A549 (cell line): ENCODE measurements around the gene METTL3. TPM values are rescaled to one million over a fixed set of nuclear protein-coding genes. Genes with fewer than 3 reads are reported as not detected.

Experiments used
- ATAC-seq, 2 experiments: fragments of 200-7000 bp in 1 of 2; fragments of >200 bp in 1 of 2; cut with Nextera tagmentation in 1 of 2; cut with Tn5 transposase in 1 of 2; 3 replicates each; pipeline versions ENCODE4 v1.8.0 to v1.9.1; 2018 to 2020; ENCODE audit warnings: mild to moderate bottlenecking in 1 of 2, moderate library complexity in 1 of 2
- CTCF ChIA-PET: fragments of 300-600 bp; sonication (Branson Sonifier 250); formaldehyde crosslinking; extraction: SDS; loops from one replicate; lab custom pipeline; 2021; ENCODE audit warnings: antibody characterized with exemption, inconsistent platforms; lab: Yijun Ruan, JAX
- POLR2A ChIA-PET: fragments of 350-600 bp; formaldehyde crosslinking; extraction: SDS; loops from one replicate; lab custom pipeline; 2021; ENCODE audit warnings: antibody characterized with exemption, inconsistent platforms; lab: Yijun Ruan, JAX
- DNase-seq, 2 experiments: peaks; one replicate each; pipeline versions ENCODE4 v3.0.0 to v3.0.0-alpha.2; 2011 to 2016; ENCODE audit warnings: low read depth in 1 of 2, low spot score in 1 of 2
- FAIRE-seq: peaks from 2 replicates; lab custom pipeline; 2011; peaks lifted over from hg19 to GRCh38; lab: Jason Lieb, UNC
- H3K27ac ChIP-seq, 2 experiments: fragments of >200 bp; sonication (Bioruptor Twin); formaldehyde crosslinking; 3 replicates each; pipeline ENCODE4 v1.5.1; 2016 to 2017
- H3K4me1 ChIP-seq: fragments of >200 bp; sonication (Bioruptor Twin); formaldehyde crosslinking; 3 replicates; pipeline ENCODE4 v1.6.1; 2016
- H3K4me2 ChIP-seq: fragments of >200 bp; sonication (Bioruptor Twin); formaldehyde crosslinking; 3 replicates; pipeline ENCODE4 v1.6.1; 2016
- H3K4me3 ChIP-seq: fragments of >200 bp; sonication (Bioruptor Twin); formaldehyde crosslinking; 3 replicates; pipeline ENCODE4 v1.5.1; 2016
- H3K9me3 ChIP-seq: fragments of >200 bp; sonication (Bioruptor Twin); formaldehyde crosslinking; 3 replicates; pipeline ENCODE4 v1.6.1; 2016
- CHD2 ChIP-seq: fragments of 150-350 bp; IDR thresholded peaks from 2 replicates; pipeline ENCODE4 v1.6.1; 2014; ENCODE audit warnings: low read length; ENCODE audit not compliant: partially characterized antibody
- CHD4 ChIP-seq: fragments of 200-600 bp; sonication (generic); IDR thresholded peaks from 2 replicates; pipeline ENCODE4 v1.6.1; 2016; ENCODE audit warnings: antibody characterized with exemption, mild to moderate bottlenecking, borderline replicate concordance
- EP300 ChIP-seq, 2 experiments: fragments of >200 bp; sonication (Bioruptor Twin); formaldehyde crosslinking; IDR thresholded peaks; 2 replicates in 1 of 2; 3 replicates in 1 of 2; pipeline ENCODE4 v1.6.1; 2016 to 2017
- FOSL2 ChIP-seq, 2 experiments: fragments of 450-650 bp in 1 of 2; fragments of >200 bp in 1 of 2; sonication (Bioruptor Twin) in 1 of 2; formaldehyde crosslinking; IDR thresholded peaks; 2 replicates each; pipeline versions ENCODE4 v1.5.0 to v1.6.1; 2016 to 2020; ENCODE audit warnings: mild to moderate bottlenecking in 1 of 2, moderate library complexity in 1 of 2
- FOXS1 ChIP-seq: fragments of 250-450 bp; sonication (Bioruptor Pico); IDR thresholded peaks from 2 replicates; pipeline ENCODE4 v1.5.0; 2020; ENCODE audit warnings: mild to moderate bottlenecking, moderate library complexity
- GATA3 ChIP-seq: IDR thresholded peaks from 2 replicates; pipeline ENCODE4 v1.6.1; 2012; ENCODE audit warnings: borderline replicate concordance
- JUN ChIP-seq, 2 experiments: fragments of >200 bp; sonication (Bioruptor Twin); formaldehyde crosslinking; IDR thresholded peaks; 2 replicates in 1 of 2; 3 replicates in 1 of 2; pipeline ENCODE4 v1.6.1; 2016 to 2017
- MAFK ChIP-seq: fragments of 450-650 bp; IDR thresholded peaks from 2 replicates; pipeline ENCODE4 v1.6.1; 2014; ENCODE audit not compliant: partially characterized antibody
- NR3C1 ChIP-seq: fragments of >200 bp; sonication (Bioruptor Twin); formaldehyde crosslinking; IDR thresholded peaks from 3 replicates; pipeline ENCODE4 v1.6.1; 2017
- POLR2AphosphoS2 ChIP-seq: conservative IDR thresholded peaks from 2 replicates; pipeline ENCODE4 v1.6.1; 2012; ENCODE audit warnings: low read length, improper control_type of control experiment, inconsistent platforms
- RAD21 ChIP-seq, 2 experiments: fragments of >200 bp in 1 of 2; sonication (Bioruptor Twin) in 1 of 2; formaldehyde crosslinking in 1 of 2; IDR thresholded peaks in 1 of 2; conservative IDR thresholded peaks in 1 of 2; 2 replicates in 1 of 2; 3 replicates in 1 of 2; pipeline ENCODE4 v1.6.1; 2012 to 2018; ENCODE audit warnings: inconsistent platforms in 1 of 2
- RFX5 ChIP-seq: fragments of 450-650 bp; IDR thresholded peaks from 2 replicates; pipeline ENCODE4 v1.7.1; 2014; ENCODE audit warnings: antibody characterized with exemption, mild to moderate bottlenecking, moderate library complexity
- SMC3 ChIP-seq: fragments of >200 bp; sonication (Bioruptor Twin); formaldehyde crosslinking; IDR thresholded peaks from 3 replicates; pipeline ENCODE4 v1.6.1; 2018; ENCODE audit warnings: inconsistent platforms
- SREBF2 ChIP-seq: fragments of 450-650 bp; IDR thresholded peaks from 2 replicates; pipeline ENCODE4 v1.6.1; 2014; ENCODE audit warnings: mild to moderate bottlenecking, moderate library complexity
- TP53 ChIP-seq: fragments of 250-450 bp; sonication (Bioruptor Pico); IDR thresholded peaks from 2 replicates; pipeline ENCODE4 v1.5.0; 2021; ENCODE audit warnings: mild to moderate bottlenecking, moderate library complexity
- ZFP36 ChIP-seq: fragments of 450-650 bp; IDR thresholded peaks from 2 replicates; pipeline ENCODE4 v1.6.1; 2014; ENCODE audit warnings: borderline replicate concordance; ENCODE audit not compliant: partially characterized antibody
- WGBS: methylation state at CpG from one replicate; pipeline ENCODE4 v1.1.6; 2017; ENCODE audit errors: missing lambda C conversion rate; 5-methylcytosine and 5-hydroxymethylcytosine counted together
- polyA plus RNA-seq, 4 experiments: library from polyadenylated mRNA; depleted of rRNA in 3 of 4; stranded (reverse); fragments of >200 nt; fragmentation: RNase III in 1 of 4; extraction: RNeasy Plus Mini Kit Qiagen cat#74134 plus additional on column Dnase treatment in 1 of 4; gene quantifications; 2 replicates in 3 of 4; 3 replicates in 1 of 4; pipeline ENCODE4 v1.2.3, GENCODE V29; 2011 to 2017
- TF ChIP-seq, protein P1 (sequence below): fragments of >200 bp; sonication (Bioruptor Twin); formaldehyde crosslinking; IDR thresholded peaks from 3 replicates; pipeline ENCODE4 v1.5.1; 2016
- TF ChIP-seq, protein P2 (sequence below): IDR thresholded peaks from 2 replicates; pipeline ENCODE4 v1.6.1; 2012
- TF ChIP-seq, protein P3 (sequence below): fragments of 250-450 bp; sonication (Bioruptor Pico); IDR thresholded peaks from 2 replicates; pipeline ENCODE4 v1.5.0; 2021; ENCODE audit warnings: mild to moderate bottlenecking, moderate library complexity, borderline replicate concordance
- TF ChIP-seq, protein P4 (sequence below): IDR thresholded peaks from 2 replicates; pipeline ENCODE4 v1.6.1; 2012

The METTL3 gene
- polyA plus RNA-seq, 2 of the 4 experiments (the other 2 are of a cell fraction): 63.2 to 103 TPM

DNA sequence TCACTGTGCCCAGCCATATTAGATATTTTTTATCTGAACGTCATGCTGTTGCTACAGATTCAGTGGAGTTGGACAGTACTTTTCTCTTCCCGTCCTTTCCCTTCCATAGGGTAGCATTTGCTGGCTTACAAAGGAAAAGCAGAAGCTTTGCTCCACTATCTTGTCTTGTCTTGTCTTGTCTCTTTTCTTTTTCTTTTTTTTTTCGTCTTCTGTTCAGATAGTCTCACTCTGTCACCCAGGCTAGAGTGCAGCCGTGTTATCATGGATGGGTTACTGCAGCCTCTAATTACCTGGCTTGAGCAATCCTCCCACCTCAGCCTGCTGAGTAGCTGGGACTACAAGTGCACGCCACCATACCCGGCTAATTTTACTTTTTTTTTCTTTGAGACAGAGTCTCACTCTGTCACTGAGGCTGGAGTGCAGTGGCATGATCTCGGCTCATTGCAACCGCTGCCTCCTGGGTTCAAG is 47.6 kb upstream of the METTL3 start:
- no peak for ATAC-seq

DNA sequence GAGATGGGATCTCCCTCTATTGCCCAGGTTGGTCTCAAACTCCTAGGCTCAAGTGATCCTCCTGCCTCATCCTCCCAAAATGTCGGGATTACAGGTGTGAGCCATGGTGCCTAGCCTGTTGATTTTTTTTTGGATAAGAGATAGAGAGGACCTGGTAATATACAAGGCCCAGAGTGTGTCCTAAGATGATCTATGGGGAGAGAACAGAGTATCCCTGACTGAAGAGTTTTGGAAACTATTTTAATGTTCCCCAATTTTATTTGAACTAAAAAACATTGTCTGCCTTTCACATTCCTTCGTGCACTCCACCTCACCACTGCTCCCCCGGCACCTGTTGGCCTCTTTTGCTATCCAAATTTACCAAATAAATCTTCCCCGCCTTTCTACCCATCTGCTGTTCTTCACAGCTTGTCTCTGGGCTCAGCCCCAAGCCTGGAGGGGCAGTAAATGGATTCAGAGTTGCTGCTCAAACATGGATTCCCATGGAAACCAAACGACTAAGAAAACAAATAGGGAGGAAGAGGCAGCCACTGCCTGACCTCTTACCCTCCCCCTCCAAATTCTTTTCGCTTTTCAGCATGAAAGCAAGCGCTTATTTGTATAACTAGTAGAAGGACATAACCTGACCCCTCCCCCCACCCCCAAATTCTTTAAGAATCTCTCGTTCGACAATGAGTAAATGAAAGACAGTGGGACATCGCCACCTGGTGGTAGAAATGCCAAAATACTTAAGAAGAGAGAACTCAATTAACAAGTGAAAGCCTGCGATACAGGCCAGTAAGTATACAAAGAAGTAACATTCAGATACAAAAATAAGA is 46.2 kb upstream of the METTL3 start:
- ChIA-PET POLR2A (interaction anchor here (0.7 to 1.4 kb wide), 3 partner anchors 46 to 120 kb away, joined by 4 read pairs; partner anchors contain the start of gene METTL3), CTCF (interaction anchor here (0.6 to 8.2 kb wide), 22 partner anchors 11 to 577 kb away, joined by 3 to 84 read pairs (median 4); partner anchors contain the start of gene SUPT16H)
- Histone ChIP-seq H3K27ac (peak overlapping the region; percentile 57 to 67), H3K4me3 (peak overlapping the region; percentile 36), H3K4me1 (peaks cover 11% of the 10 kb centered on the region; the same call in 2 of the 3 replicates), H3K4me2 (peak overlapping the region; percentile 79), H3K9me3 (no peaks in the 10 kb centered on the region)
- ATAC-seq: peak; percentile 96
- TF ChIP-seq RAD21 (conservative IDR thresholded peaks at IDR 0.05 in 1 of 2, IDR thresholded peaks at IDR 0.05 in 1 of 2) (peak; percentile 87 to 90), CHD2 (peak; percentile 53), SREBF2 (no peak), TP53 (CRISPR knock-in tag) (no peak), FOXS1 (CRISPR knock-in tag) (no peak), EP300 (IDR thresholded peaks at IDR 0.05) (no peak), SMC3 (peak; percentile 80), NR3C1 (no peak), POLR2AphosphoS2 (no peak), GATA3 (no peak), FOSL2 (IDR thresholded peaks at IDR 0.05) (no peak), FOSL2 (CRISPR knock-in tag; IDR thresholded peaks at IDR 0.05) (no peak), RFX5 (0 out of 2 replicates have a peak, but pooled peaks have one; percentile 26), MAFK (no peak), JUN (IDR thresholded peaks at IDR 0.05) (peak in 1 of 2 experiments; percentile 30; a peak in 1 of 5 replicates), ZFP36 (peak; percentile 37)
- TF ChIP-seq, protein P1, sequence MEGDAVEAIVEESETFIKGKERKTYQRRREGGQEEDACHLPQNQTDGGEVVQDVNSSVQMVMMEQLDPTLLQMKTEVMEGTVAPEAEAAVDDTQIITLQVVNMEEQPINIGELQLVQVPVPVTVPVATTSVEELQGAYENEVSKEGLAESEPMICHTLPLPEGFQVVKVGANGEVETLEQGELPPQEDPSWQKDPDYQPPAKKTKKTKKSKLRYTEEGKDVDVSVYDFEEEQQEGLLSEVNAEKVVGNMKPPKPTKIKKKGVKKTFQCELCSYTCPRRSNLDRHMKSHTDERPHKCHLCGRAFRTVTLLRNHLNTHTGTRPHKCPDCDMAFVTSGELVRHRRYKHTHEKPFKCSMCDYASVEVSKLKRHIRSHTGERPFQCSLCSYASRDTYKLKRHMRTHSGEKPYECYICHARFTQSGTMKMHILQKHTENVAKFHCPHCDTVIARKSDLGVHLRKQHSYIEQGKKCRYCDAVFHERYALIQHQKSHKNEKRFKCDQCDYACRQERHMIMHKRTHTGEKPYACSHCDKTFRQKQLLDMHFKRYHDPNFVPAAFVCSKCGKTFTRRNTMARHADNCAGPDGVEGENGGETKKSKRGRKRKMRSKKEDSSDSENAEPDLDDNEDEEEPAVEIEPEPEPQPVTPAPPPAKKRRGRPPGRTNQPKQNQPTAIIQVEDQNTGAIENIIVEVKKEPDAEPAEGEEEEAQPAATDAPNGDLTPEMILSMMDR: peak; percentile 84
- TF ChIP-seq, protein P2, sequence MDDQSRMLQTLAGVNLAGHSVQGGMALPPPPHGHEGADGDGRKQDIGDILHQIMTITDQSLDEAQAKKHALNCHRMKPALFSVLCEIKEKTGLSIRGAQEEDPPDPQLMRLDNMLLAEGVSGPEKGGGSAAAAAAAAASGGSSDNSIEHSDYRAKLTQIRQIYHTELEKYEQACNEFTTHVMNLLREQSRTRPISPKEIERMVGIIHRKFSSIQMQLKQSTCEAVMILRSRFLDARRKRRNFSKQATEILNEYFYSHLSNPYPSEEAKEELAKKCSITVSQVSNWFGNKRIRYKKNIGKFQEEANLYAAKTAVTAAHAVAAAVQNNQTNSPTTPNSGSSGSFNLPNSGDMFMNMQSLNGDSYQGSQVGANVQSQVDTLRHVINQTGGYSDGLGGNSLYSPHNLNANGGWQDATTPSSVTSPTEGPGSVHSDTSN: no peak
- TF ChIP-seq, protein P3, sequence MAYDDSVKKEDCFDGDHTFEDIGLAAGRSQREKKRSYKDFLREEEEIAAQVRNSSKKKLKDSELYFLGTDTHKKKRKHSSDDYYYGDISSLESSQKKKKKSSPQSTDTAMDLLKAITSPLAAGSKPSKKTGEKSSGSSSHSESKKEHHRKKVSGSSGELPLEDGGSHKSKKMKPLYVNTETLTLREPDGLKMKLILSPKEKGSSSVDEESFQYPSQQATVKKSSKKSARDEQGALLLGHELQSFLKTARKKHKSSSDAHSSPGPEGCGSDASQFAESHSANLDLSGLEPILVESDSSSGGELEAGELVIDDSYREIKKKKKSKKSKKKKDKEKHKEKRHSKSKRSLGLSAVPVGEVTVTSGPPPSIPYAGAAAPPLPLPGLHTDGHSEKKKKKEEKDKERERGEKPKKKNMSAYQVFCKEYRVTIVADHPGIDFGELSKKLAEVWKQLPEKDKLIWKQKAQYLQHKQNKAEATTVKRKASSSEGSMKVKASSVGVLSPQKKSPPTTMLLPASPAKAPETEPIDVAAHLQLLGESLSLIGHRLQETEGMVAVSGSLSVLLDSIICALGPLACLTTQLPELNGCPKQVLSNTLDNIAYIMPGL: no peak
- TF ChIP-seq, protein P4, sequence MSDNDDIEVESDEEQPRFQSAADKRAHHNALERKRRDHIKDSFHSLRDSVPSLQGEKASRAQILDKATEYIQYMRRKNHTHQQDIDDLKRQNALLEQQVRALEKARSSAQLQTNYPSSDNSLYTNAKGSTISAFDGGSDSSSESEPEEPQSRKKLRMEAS: no peak
- FAIRE-seq: peak; percentile 59
- WGBS: 12% methylated on average over 11 of the region's 11 CpGs
- DNase-seq: peak; percentile 68 to 92

More for the DNA sequence above, 47.6 kb upstream of the METTL3 start:
- Histone ChIP-seq H3K4me3 (no peak overlapping the region), H3K4me2 (no peak overlapping the region; the same call in 2 of the 3 replicates)
- WGBS: 80% methylated on average over 8 of the region's 8 CpGs
- TF ChIP-seq TP53 (CRISPR knock-in tag) (no peak), ZFP36 (no peak), CHD4 (no peak)
- TF ChIP-seq, all 56 proteins: peak for 0
- Histone ChIP-seq H3K4me1 (peaks cover 11% of the 10 kb centered on the region; the same call in 2 of the 3 replicates), H3K9me3 (no peaks in the 10 kb centered on the region), H3K27ac (no peak overlapping the region)
- DNase-seq: no peak
- no peak for FAIRE-seq
- ChIA-PET POLR2A (no interaction called here), CTCF (interaction anchor here (0.7 to 8.2 kb wide), 13 partner anchors 11 to 493 kb away, joined by 3 to 84 read pairs (median 3); partner anchors contain the start of genes CHD8 and TOX4)
